CD4-positive, alpha-beta T cell (primary cell): Measurements from ENCODE around the gene CGREF1. TPM values are rescaled to one million over a fixed set of nuclear protein-coding genes. Genes with fewer than 3 reads are reported as not detected.

Experiments used
- ATAC-seq: fragments of 200-7000 bp; cut with Tn5 transposase; one replicate; pipeline ENCODE4 v1.10.0; 2022; ENCODE audit warnings: mild to moderate bottlenecking; ENCODE audit not compliant: poor library complexity
- CTCF ChIA-PET: fragments of 350-600 bp; sonication (Branson Sonifier 250); formaldehyde crosslinking; loops from one replicate; lab custom pipeline; 2021; ENCODE audit warnings: antibody characterized with exemption, inconsistent platforms; lab: Charles Lee
- POLR2A ChIA-PET: fragments of 350-600 bp; sonication (Branson Sonifier 250); formaldehyde crosslinking; loops from one replicate; lab custom pipeline; 2021; ENCODE audit warnings: antibody characterized with exemption, inconsistent platforms; lab: Charles Lee
- DNase-seq, 14 experiments: peaks; one replicate each; pipeline ENCODE4 v3.0.0-alpha.2; 2013 to 2020; ENCODE audit warnings: mixed read lengths in 2 of 14
- H3K27ac ChIP-seq, 2 donors: one replicate each; pipeline versions ENCODE4 v1.5.1 to v1.7.0; 2013; ENCODE audit warnings: low read length in 2 of 2, low read depth in 1 of 2, mild to moderate bottlenecking in 1 of 2
- H3K27me3 ChIP-seq, 2 experiments: 1 replicate in 1 of 2; 2 replicates in 1 of 2; pipeline versions ENCODE4 v1.6.1 to v1.7.0; 2013; ENCODE audit warnings: low read length in 2 of 2, control low read depth in 1 of 2, mild to moderate bottlenecking in 1 of 2, moderate library complexity in 1 of 2; ENCODE audit not compliant: insufficient read depth in 2 of 2, control insufficient read depth in 1 of 2
- H3K36me3 ChIP-seq: one replicate; pipeline ENCODE4 v1.6.1; 2013; ENCODE audit warnings: low read length, control low read depth; ENCODE audit not compliant: insufficient read depth
- H3K4me1 ChIP-seq: one replicate; pipeline ENCODE4 v1.6.1; 2013; ENCODE audit warnings: low read length, control low read depth; ENCODE audit not compliant: insufficient read depth
- H3K4me3 ChIP-seq: one replicate; pipeline ENCODE4 v1.5.1; 2013; ENCODE audit warnings: mild to moderate bottlenecking, low read length, moderate library complexity
- H3K9me3 ChIP-seq, 2 experiments: 1 replicate in 1 of 2; 2 replicates in 1 of 2; pipeline versions ENCODE4 v1.6.1 to v1.7.0; 2013; ENCODE audit warnings: low read length in 2 of 2, mild to moderate bottlenecking in 2 of 2, control low read depth in 1 of 2, moderate library complexity in 1 of 2; ENCODE audit not compliant: control insufficient read depth in 1 of 2, insufficient read depth in 1 of 2
- H3K27ac Mint-ChIP-seq: one replicate; pipeline ENCODE4 v1.8.0; 2020; ENCODE audit warnings: mixed read lengths
- H3K27me3 Mint-ChIP-seq: one replicate; pipeline ENCODE4 v1.8.0; 2021; ENCODE audit warnings: mixed read lengths
- H3K36me3 Mint-ChIP-seq: one replicate; pipeline ENCODE4 v1.8.0; 2021; ENCODE audit warnings: low read depth, mixed read lengths
- H3K4me1 Mint-ChIP-seq: one replicate; pipeline ENCODE4 v1.8.0; 2021; ENCODE audit warnings: low read depth, mixed read lengths
- H3K4me3 Mint-ChIP-seq: one replicate; pipeline ENCODE4 v1.8.0; 2020; ENCODE audit warnings: mild to moderate bottlenecking, mixed read lengths
- H3K9me3 Mint-ChIP-seq: one replicate; pipeline ENCODE4 v1.8.0; 2020; ENCODE audit warnings: mixed read lengths
- intact Hi-C, 2 experiments: fragments of 100-400 bp; cut with DNase I in 1 of 2; cut with micrococcal nuclease in 1 of 2; formaldehyde crosslinking; loops; one replicate each; pipeline versions ENCODE4 v1.15.1 to v1.9.0; 2023 to 2025; cut with DNase I, micrococcal nuclease
- total RNA-seq, 174 experiments: library from RNA in 2 of 174; stranded (reverse) in 2 of 174; gene quantifications; one replicate each; pipeline ENCODE4 v1.2.3 and lab custom pipeline; 2021 to 2026
- TF ChIP-seq, protein P1 (sequence below): fragments of 200-600 bp; IDR thresholded peaks from one replicate; pipeline ENCODE4 v1.8.0; 2022; ENCODE audit warnings: antibody characterized with exemption, mild to moderate bottlenecking

The CGREF1 gene
- total RNA-seq, 2 experiments from 2014 or later = not detected

- no peak for DNase-seq
- Mint-ChIP-seq H3K36me3 (peaks cover 50% of the 10 kb centered on the region), H3K4me1 (peaks cover 7% of the 10 kb centered on the region), H3K27ac (no peak overlapping the region), H3K27me3 (no peaks in the 10 kb centered on the region), H3K4me3 (no peak overlapping the region), H3K9me3 (no peaks in the 10 kb centered on the region)
- TF ChIP-seq, protein P1, sequence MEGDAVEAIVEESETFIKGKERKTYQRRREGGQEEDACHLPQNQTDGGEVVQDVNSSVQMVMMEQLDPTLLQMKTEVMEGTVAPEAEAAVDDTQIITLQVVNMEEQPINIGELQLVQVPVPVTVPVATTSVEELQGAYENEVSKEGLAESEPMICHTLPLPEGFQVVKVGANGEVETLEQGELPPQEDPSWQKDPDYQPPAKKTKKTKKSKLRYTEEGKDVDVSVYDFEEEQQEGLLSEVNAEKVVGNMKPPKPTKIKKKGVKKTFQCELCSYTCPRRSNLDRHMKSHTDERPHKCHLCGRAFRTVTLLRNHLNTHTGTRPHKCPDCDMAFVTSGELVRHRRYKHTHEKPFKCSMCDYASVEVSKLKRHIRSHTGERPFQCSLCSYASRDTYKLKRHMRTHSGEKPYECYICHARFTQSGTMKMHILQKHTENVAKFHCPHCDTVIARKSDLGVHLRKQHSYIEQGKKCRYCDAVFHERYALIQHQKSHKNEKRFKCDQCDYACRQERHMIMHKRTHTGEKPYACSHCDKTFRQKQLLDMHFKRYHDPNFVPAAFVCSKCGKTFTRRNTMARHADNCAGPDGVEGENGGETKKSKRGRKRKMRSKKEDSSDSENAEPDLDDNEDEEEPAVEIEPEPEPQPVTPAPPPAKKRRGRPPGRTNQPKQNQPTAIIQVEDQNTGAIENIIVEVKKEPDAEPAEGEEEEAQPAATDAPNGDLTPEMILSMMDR = no peak
- POLR2A ChIA-PET = interaction anchor here (1.0 to 13.4 kb wide), 3 partner anchors 8 to 13 kb away, joined by 5 to 301 read pairs (median 26); partner anchors contain the start of genes AGBL5 and OST4
- ATAC-seq = no peak
- Histone ChIP-seq H3K4me3 (no peak overlapping the region), H3K27ac (no peak overlapping the region), H3K36me3 (peaks cover 34% of the 10 kb centered on the region), H3K27me3 (no peaks in the 10 kb centered on the region), H3K4me1 (no peaks in the 10 kb centered on the region), H3K9me3 (no peaks in the 10 kb centered on the region)
- intact Hi-C loops = no loop called here
- CTCF ChIA-PET = interaction anchor here (1.9 kb wide), 1 partner anchor 28 kb away, joined by 4 read pairs; the partner anchor contains the start of gene KHK
Measured at GRCh38 chr2:27059141-27059820, 59.6 kb downstream of the CGREF1 start.

DNA sequence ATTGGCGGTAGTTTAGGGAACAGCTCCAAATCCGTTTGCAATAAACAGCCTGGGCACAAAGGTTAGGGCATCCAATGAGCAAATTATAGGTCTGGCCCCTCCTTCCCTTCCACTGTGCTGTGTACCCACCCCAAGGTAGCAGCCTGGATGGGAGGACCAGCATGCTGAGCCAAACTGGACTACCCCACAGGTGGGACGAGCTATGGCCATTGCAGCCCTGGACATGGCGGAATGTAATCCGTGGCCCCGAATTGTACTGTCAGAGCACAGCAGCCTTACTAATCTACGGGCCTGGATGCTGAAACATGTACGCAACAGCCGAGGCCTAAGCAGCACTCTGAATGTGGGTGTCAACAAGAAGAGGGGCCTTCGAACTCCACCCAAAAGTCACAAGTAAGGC lies 60.7 kb downstream of the CGREF1 start:
- peaks cover 47% of the 10 kb centered on the region for H3K36me3 Mint-ChIP-seq
- H3K36me3 ChIP-seq = peaks cover 31% of the 10 kb centered on the region
- ChIA-PET POLR2A (interaction anchor here (13.4 kb wide), 1 partner anchor 12 kb away, joined by 301 read pairs; the partner anchor contains the start of gene OST4), CTCF (interaction anchor here (0.6 to 1.9 kb wide), 3 partner anchors 29 to 150 kb away, joined by 3 to 5 read pairs (median 4); partner anchors contain the start of gene KHK)
- no peaks in the 10 kb centered on the region for H3K9me3 ChIP-seq
- H3K4me3 ChIP-seq = no peak overlapping the region
- intact Hi-C loops = no loop called here
- TF ChIP-seq, protein P1 = no peak
- H3K4me1 ChIP-seq = no peaks in the 10 kb centered on the region
- H3K27me3 ChIP-seq = no peaks in the 10 kb centered on the region
- H3K4me1 Mint-ChIP-seq = peaks cover 7% of the 10 kb centered on the region
- H3K27ac ChIP-seq = no peak overlapping the region
- no peak for ATAC-seq
- no peaks in the 10 kb centered on the region for H3K27me3 Mint-ChIP-seq
- H3K9me3 Mint-ChIP-seq = no peaks in the 10 kb centered on the region
- H3K4me3 Mint-ChIP-seq = no peak overlapping the region
- no peak for DNase-seq
- H3K27ac Mint-ChIP-seq = no peak overlapping the region

DNA sequence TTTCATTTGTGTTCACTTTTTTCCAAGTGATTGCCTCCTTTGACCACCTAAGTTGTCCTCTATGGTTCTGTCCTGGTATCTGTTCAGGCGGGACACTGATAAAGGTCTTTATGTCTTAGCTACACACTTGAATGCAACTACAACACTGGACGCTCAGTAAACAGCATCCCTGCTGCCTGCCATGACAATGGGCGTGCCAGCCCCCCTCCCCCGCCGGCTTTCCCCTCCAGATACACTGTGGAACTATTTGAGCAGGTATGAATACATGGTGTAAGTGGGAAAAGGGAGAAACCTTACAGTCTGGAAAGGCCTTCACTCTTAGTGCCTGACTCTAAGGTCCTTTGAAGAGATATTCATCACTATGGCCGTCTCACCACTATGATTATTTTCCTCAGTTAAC lies 61.7 kb downstream of the CGREF1 start:
- H3K4me3 ChIP-seq = no peak overlapping the region
- Mint-ChIP-seq H3K4me3 (no peak overlapping the region), H3K27ac (no peak overlapping the region), H3K36me3 (peaks cover 38% of the 10 kb centered on the region), H3K4me1 (peaks cover 4% of the 10 kb centered on the region), H3K9me3 (no peaks in the 10 kb centered on the region), H3K27me3 (no peaks in the 10 kb centered on the region)
- no peaks in the 10 kb centered on the region for H3K27me3 ChIP-seq
- ATAC-seq = no peak
- no peak for DNase-seq
- H3K36me3 ChIP-seq = peaks cover 31% of the 10 kb centered on the region
- intact Hi-C loops = no loop called here
- H3K4me1 ChIP-seq = peaks cover 2% of the 10 kb centered on the region
- TF ChIP-seq, protein P1 = no peak
- ChIA-PET POLR2A (interaction anchor here (13.4 kb wide), 1 partner anchor 13 kb away, joined by 301 read pairs; the partner anchor contains the start of gene OST4), CTCF (no interaction called here)
- H3K27ac ChIP-seq = no peak overlapping the region
- H3K9me3 ChIP-seq = no peaks in the 10 kb centered on the region
